ENCODE measurements around the gene ZNF217.
A peak's percentile ranks its signal among the peaks of the same experiment; 100 is the strongest.
"Not testable (repeated sequence)": the region's sequence is repeated elsewhere in the genome, so short reads cannot be mapped to it uniquely, and the experiment has no call there.

The ZNF217 gene

DNA sequence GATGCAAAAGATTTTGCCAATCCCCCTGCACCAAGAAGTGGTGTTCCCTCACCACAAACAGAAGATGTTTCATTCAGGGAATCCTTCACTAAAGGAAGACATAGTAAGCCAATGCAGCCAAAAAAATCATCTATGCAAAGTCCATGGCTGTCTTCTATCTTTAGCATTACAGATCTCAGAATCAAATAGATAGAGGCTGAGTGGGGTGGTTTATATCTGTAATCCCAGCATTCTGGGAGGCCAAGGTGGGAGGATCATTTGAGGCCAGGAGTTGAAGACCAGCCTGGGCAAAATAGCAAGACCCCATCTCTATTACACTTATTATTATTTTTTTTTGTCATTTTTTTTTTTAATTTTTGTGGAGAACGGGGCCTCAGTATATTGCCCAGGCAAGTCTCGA, 32.9 kb upstream of the ZNF217 start:
- no peak for DNase-seq
- no peak for TF ChIP-seq CTCF (IDR thresholded peaks at IDR 0.05)
- Mint-ChIP-seq H3K9me3 (no peaks in the 10 kb centered on the region), H3K4me1 (peaks cover 27% of the 10 kb centered on the region), H3K27me3 (ENCODE audit: low read depth, poor library complexity) (peaks cover 4% of the 10 kb centered on the region), H3K4me3 (no peak overlapping the region), H3K27ac (no peak overlapping the region), H3K36me3 (ENCODE audit: low read depth) (no peaks in the 10 kb centered on the region)

DNA sequence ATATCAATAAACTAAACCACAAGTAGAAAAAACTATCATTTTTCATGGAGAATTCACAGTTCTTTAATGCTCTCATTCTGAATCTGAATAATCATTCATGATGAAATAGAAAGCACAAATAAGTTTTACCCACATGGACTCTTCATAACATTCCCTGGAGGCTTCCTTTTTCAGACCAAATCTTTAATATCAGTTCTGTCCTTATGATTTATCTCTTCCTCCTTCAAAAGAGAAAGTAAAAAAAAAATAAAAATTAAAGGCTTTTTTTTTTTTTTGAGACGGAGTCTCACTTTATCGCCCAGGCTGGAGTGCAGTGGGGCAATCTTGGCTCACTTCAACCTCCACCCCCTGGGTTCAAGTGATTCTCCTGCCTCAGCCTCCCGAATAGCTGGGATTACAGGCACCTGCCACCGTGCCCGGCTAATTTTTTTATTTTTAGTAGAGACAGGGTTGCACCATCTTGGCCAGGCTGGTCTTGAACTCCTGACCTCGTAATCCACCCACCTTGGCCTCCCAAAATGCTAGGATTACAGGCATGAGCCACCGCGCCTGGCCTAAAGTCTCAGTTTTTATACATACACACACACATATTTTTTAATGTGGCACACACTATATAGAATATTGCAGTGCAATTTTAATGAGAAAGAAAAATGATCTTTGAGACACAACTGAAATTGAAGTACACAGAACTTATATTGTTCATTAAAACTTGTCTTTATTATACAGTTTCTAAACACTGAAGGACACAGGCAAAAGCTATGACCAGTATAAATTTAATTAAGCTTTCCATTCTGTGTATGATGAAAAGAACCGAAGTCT, 31.9 kb upstream of the ZNF217 start:
- no peak for DNase-seq
- H3K4me1 Mint-ChIP-seq = peaks cover 32% of the 10 kb centered on the region
- no peak overlapping the region for H3K4me3 Mint-ChIP-seq
- no peaks in the 10 kb centered on the region for H3K36me3 Mint-ChIP-seq (ENCODE audit: low read depth)
- H3K27me3 Mint-ChIP-seq (ENCODE audit: low read depth, poor library complexity) = peaks cover 4% of the 10 kb centered on the region
- no peak for TF ChIP-seq CTCF (IDR thresholded peaks at IDR 0.05)
- H3K27ac Mint-ChIP-seq = no peak overlapping the region
- H3K9me3 Mint-ChIP-seq = no peaks in the 10 kb centered on the region

DNA sequence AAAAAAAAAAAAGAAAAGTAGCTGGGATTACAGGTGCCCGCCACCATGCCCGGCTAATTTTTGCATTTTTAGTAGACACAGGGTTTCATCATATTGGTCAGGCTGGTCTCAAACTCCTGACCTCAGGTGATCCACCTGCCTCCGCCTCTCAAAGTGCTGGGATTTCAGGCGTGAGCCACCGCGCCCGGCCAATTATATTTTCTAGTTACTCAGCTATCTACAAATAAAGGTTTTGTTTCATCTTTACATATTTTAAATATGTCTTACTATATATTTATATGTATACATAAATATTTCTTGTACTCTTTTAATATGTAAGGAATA, 31.2 kb upstream of the ZNF217 start:
- H3K36me3 Mint-ChIP-seq (ENCODE audit: low read depth); H3K9me3 Mint-ChIP-seq; H3K27me3 Mint-ChIP-seq (ENCODE audit: low read depth, poor library complexity); H3K4me3 Mint-ChIP-seq; DNase-seq; H3K27ac Mint-ChIP-seq: not testable (repeated sequence)
- H3K4me1 Mint-ChIP-seq = peaks cover 32% of the 10 kb centered on the region

DNA sequence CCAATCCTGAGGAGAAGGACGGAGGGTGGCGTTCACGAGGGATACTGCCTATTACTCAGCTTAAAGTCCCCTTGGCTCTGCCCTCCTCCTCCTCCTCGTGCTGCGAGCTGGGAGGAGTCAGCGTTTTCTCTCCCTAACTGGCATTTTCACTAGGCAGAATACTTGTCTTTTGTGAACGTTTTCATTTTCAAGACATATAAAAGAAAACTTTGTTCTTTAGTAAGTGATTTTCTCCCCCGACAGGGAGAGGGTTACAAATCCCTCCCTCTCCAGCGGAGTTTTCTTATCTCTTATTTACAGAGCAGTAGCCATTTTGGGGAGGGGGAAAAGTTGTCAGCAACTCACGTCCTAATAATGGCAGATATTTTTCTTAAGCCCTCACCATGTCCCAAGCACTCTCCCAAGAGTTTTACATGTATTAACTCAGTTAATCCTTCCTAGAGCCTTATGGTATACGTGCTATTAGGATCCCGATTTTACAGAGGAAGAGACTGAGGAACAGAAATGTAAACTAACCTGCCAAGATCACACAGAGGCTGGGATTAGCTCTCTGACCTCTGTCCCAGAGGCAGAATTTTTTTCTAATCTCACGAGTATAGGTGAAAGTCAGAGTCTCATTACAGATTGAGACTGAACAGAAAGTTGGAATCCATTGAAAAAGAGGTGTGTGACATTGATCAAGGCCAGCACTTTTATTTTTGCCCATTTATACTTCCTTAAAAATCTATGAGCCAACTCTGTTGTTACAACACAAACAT, 30.0 kb upstream of the ZNF217 start:
- no peaks in the 10 kb centered on the region for H3K9me3 Mint-ChIP-seq
- H3K36me3 Mint-ChIP-seq (ENCODE audit: low read depth) = no peaks in the 10 kb centered on the region
- no peak for TF ChIP-seq CTCF (IDR thresholded peaks at IDR 0.05)
- H3K4me1 Mint-ChIP-seq = peaks cover 36% of the 10 kb centered on the region
- peaks cover 4% of the 10 kb centered on the region for H3K27me3 Mint-ChIP-seq (ENCODE audit: low read depth, poor library complexity)
- H3K27ac Mint-ChIP-seq = peak overlapping the region; percentile 94
- peak; percentile 36 for DNase-seq
- H3K4me3 Mint-ChIP-seq = peak overlapping the region; percentile 81

- Mint-ChIP-seq H3K4me1 (peaks cover 36% of the 10 kb centered on the region), H3K36me3 (ENCODE audit: low read depth) (no peaks in the 10 kb centered on the region), H3K27me3 (ENCODE audit: low read depth, poor library complexity) (peaks cover 4% of the 10 kb centered on the region), H3K27ac (peak overlapping the region; percentile 94), H3K9me3 (no peaks in the 10 kb centered on the region), H3K4me3 (peak overlapping the region; percentile 81)
- TF ChIP-seq CTCF (IDR thresholded peaks at IDR 0.05) = no peak
- DNase-seq = no peak
These were observed 29.5 kb upstream of the ZNF217 start for GRCh38 chr20:53623134-53623453.

DNA sequence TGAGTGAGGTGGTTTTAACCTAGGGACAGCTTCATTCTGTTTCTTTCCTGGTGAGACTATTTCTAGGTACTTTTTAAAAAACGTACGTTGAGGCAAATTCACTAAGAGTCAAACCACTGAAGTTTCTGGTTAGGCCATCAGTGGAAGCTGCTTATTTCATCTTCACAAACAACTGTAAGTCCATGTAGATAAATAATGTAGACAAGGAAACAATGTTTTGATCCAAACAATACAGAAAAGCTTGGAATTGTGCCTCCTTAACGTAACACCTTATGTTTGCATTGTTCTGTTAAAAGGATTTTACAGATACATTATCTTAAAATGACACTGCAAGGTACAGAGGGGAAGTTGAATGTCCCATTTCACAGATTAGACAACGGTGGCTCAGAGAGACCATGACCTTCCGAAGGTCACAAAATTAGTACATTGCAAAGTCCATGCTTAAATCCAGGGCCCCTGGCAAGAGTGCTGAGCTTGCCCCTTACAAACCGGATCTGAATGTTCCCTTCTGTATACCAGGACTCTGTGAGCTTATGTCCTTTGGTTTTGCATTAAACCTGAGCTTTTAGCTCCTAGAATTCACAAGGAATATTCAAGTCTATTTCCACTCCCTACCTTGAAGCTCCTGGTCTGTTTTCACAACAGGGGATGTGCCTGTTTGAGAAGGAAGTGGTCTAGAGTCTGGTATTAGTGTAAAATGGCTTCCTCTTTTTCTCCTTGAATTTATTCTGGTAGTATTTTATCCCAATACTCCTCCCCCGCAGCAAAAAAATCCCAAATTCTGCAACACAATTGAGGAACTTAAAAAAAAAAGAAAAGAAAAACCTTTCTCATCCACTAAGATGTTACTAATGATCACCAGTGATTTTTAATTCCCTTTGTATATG, 28.9 kb upstream of the ZNF217 start:
- TF ChIP-seq CTCF (IDR thresholded peaks at IDR 0.05) = no peak
- H3K9me3 Mint-ChIP-seq = no peaks in the 10 kb centered on the region
- peak overlapping the region; percentile 94 for H3K27ac Mint-ChIP-seq
- peak overlapping the region; percentile 81 for H3K4me3 Mint-ChIP-seq
- DNase-seq = no peak
- peaks cover 2% of the 10 kb centered on the region for H3K27me3 Mint-ChIP-seq (ENCODE audit: low read depth, poor library complexity)
- H3K36me3 Mint-ChIP-seq (ENCODE audit: low read depth) = no peaks in the 10 kb centered on the region
- peaks cover 36% of the 10 kb centered on the region for H3K4me1 Mint-ChIP-seq

Data from nephron progenitor cell (in vitro differentiated cells).